A549 treated with ZK216348 at 1 μM for 4 hours (cell line): ENCODE data around the gene GNS. TPM values are rescaled to one million over a fixed set of nuclear protein-coding genes. Genes with fewer than 3 reads are reported as not detected.

Source experiments
- total RNA-seq: library from RNA; stranded (reverse); fragments of 200-300 nt; extraction: Qiagen RNA extraction; gene quantifications from 5 replicates; pipeline ENCODE4 v1.2.3, GENCODE V29; 2022; ENCODE audit warnings: low read depth

GNS gene
- total RNA-seq: 42.4 to 60.5 TPM (median 51.5 TPM) in 5 replicates

DNA sequence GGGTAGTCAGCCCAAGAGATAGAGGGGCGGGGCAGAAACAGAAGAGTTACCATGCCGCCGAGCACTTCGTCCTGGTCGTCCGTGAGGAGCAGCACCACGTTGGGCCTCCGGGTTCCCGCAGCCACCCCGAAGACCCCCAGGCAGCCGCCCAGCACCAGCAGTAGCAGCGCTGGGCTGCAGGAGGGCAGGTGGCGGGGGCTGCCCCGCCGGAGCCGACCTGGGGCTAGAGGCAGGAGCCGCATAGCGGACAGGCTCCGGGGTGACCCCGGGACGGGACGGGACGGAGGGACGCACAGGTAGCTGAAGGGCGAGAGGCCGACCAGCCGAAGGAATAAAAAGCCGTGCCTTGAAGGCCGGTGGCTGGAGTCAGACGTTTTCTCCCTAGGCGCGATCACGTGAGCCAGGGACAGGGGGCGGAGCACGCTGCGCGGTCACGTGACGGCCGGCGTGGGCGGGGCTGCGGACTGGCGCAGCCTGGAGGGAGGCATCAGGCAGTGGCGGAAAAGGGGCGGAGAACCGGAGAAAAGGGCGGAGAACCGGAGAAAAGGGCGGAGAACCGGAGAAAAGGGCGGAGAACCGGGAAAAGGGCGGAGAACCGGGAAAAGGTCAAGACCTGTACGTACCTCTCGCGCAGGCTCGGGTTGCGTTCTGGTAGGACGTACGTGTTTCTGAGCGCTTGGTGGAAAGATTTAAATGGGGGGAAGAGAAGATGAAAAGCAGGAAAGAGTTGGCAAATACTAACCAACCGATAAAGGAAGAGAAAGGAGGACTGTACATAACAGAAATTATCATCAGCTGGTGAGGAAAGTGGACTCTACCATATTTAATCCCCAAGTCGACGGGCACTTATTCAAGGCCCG, at the start of gene GNS:
TSS of gene GNS (minus strand) at position 372 of the 860 bp plus-strand sequence. CDS start at position 242, 130 bp downstream.

Other genes with a start within 250 kb of the GNS start
- 24.2 to 31.2 TPM (median 28.7 TPM) in 5 replicates for gene RASSF3, start 148.9 kb downstream of the GNS start, total RNA-seq
- 1.2 to 2.1 TPM (median 1.8 TPM) in 5 replicates for gene TBC1D30, start 65.2 kb upstream of the GNS start, total RNA-seq